KOPT-K1 (cell line): ENCODE data around the gene ATP8A2.

Experiments used
- H3K27ac ChIP-seq: fragments of 200-600 bp; sonication (generic); 2 replicates; pipeline ENCODE4 v1.5.1; 2016; ENCODE audit warnings: antibody characterized with exemption, mild to moderate bottlenecking, low read depth, low read length; ENCODE audit not compliant: poor library complexity, severe bottlenecking
- H3K36me3 ChIP-seq: fragments of 200-600 bp; sonication (generic); 2 replicates; pipeline ENCODE4 v1.5.1; 2017; ENCODE audit warnings: antibody characterized with exemption, mild to moderate bottlenecking, low read length, moderate library complexity; ENCODE audit not compliant: insufficient read depth
- H3K9me3 ChIP-seq: fragments of 200-600 bp; sonication (generic); 2 replicates; pipeline ENCODE4 v1.5.1; 2017; ENCODE audit warnings: antibody characterized with exemption, low read length, mild to moderate bottlenecking; ENCODE audit not compliant: insufficient read depth, poor library complexity, severe bottlenecking

Gene ATP8A2

GRCh38 chr13:25679936-25680335, 308.2 kb downstream of the ATP8A2 start:
- no peak overlapping the region for H3K27ac ChIP-seq
- H3K9me3 ChIP-seq: no peaks in the 10 kb centered on the region
- no peaks in the 10 kb centered on the region for H3K36me3 ChIP-seq

- no peaks in the 10 kb centered on the region for H3K9me3 ChIP-seq
- H3K27ac ChIP-seq: peak overlapping the region; percentile 57
- H3K36me3 ChIP-seq: no peaks in the 10 kb centered on the region
These were observed 310.5 kb downstream of the ATP8A2 start for GRCh38 chr13:25682276-25682675.

GRCh38 chr13:25683056-25683455, 311.3 kb downstream of the ATP8A2 start:
- no peaks in the 10 kb centered on the region for H3K9me3 ChIP-seq
- H3K36me3 ChIP-seq: no peaks in the 10 kb centered on the region
- peak overlapping the region; percentile 57 for H3K27ac ChIP-seq

- no peaks in the 10 kb centered on the region for H3K36me3 ChIP-seq
- no peaks in the 10 kb centered on the region for H3K9me3 ChIP-seq
- peak overlapping the region; percentile 57 for H3K27ac ChIP-seq
These were observed 312.0 kb downstream of the ATP8A2 start for GRCh38 chr13:25683662-25684370.

- H3K36me3 ChIP-seq: no peaks in the 10 kb centered on the region
- no peak overlapping the region for H3K27ac ChIP-seq
- H3K9me3 ChIP-seq: no peaks in the 10 kb centered on the region
These were observed 312.7 kb downstream of the ATP8A2 start for GRCh38 chr13:25684491-25684890.

GRCh38 chr13:25686831-25687470, 315.2 kb downstream of the ATP8A2 start:
- H3K27ac ChIP-seq: peak overlapping the region; percentile 89
- no peaks in the 10 kb centered on the region for H3K36me3 ChIP-seq
- H3K9me3 ChIP-seq: no peaks in the 10 kb centered on the region

- Histone ChIP-seq H3K27ac (peak overlapping the region; percentile 89), H3K36me3 (no peaks in the 10 kb centered on the region), H3K9me3 (no peaks in the 10 kb centered on the region)
These were observed 315.9 kb downstream of the ATP8A2 start for GRCh38 chr13:25687471-25688225.

- Histone ChIP-seq H3K36me3 (no peaks in the 10 kb centered on the region), H3K9me3 (no peaks in the 10 kb centered on the region), H3K27ac (peak overlapping the region; percentile 89)
These were observed 316.8 kb downstream of the ATP8A2 start for GRCh38 chr13:25688536-25688935.

GRCh38 chr13:25689539-25689938, 317.8 kb downstream of the ATP8A2 start:
- Histone ChIP-seq H3K9me3 (no peaks in the 10 kb centered on the region), H3K27ac (peak overlapping the region; percentile 89), H3K36me3 (no peaks in the 10 kb centered on the region)

GRCh38 chr13:25690582-25690981, 318.8 kb downstream of the ATP8A2 start:
- Histone ChIP-seq H3K36me3 (no peaks in the 10 kb centered on the region), H3K9me3 (no peaks in the 10 kb centered on the region), H3K27ac (peak overlapping the region; percentile 89)

GRCh38 chr13:25691654-25692053, 319.9 kb downstream of the ATP8A2 start:
- H3K27ac ChIP-seq: peak overlapping the region; percentile 89
- H3K9me3 ChIP-seq: no peaks in the 10 kb centered on the region
- no peaks in the 10 kb centered on the region for H3K36me3 ChIP-seq

- H3K27ac ChIP-seq: peak overlapping the region; percentile 89
- no peaks in the 10 kb centered on the region for H3K9me3 ChIP-seq
- no peaks in the 10 kb centered on the region for H3K36me3 ChIP-seq
These were observed 320.3 kb downstream of the ATP8A2 start for GRCh38 chr13:25692099-25692498.

GRCh38 chr13:25699056-25699455, 327.3 kb downstream of the ATP8A2 start:
- Histone ChIP-seq H3K9me3 (peaks cover 6% of the 10 kb centered on the region), H3K27ac (peak overlapping the region; percentile 73), H3K36me3 (no peaks in the 10 kb centered on the region)

GRCh38 chr13:25699600-25699999, 327.8 kb downstream of the ATP8A2 start:
- H3K27ac ChIP-seq: peak overlapping the region; percentile 73
- no peaks in the 10 kb centered on the region for H3K36me3 ChIP-seq
- peaks cover 6% of the 10 kb centered on the region for H3K9me3 ChIP-seq

GRCh38 chr13:25701304-25701703, 329.5 kb downstream of the ATP8A2 start:
- Histone ChIP-seq H3K9me3 (peaks cover 6% of the 10 kb centered on the region), H3K36me3 (no peaks in the 10 kb centered on the region), H3K27ac (peak overlapping the region; percentile 35)
